Fibroblast of skin of scalp (primary cell): Measurements from ENCODE around the gene DEGS2. TPM values are rescaled to one million over a fixed set of nuclear protein-coding genes. Genes with fewer than 3 reads are reported as not detected.
"Not testable (repeated sequence)": the region's sequence is repeated elsewhere in the genome, so short reads cannot be mapped to it uniquely, and the experiment has no call there.

ENCODE experiments used
- DNase-seq: peaks from one replicate; pipeline ENCODE4 v3.0.0-alpha.2; 2013
- polyA plus RNA-seq, 2 experiments: library from polyadenylated mRNA; unstranded; fragments of 120-200 nt; gene quantifications; one replicate each; pipeline ENCODE4 v1.2.1, GENCODE V29; 2013; ENCODE audit not compliant: insufficient read length in 2 of 2

The DEGS2 gene
- polyA plus RNA-seq (2013, experiment 1 of 2; ENCODE audit: insufficient read length), result not detected
- polyA plus RNA-seq (2013, experiment 2 of 2; ENCODE audit: insufficient read length), result not detected

DNA sequence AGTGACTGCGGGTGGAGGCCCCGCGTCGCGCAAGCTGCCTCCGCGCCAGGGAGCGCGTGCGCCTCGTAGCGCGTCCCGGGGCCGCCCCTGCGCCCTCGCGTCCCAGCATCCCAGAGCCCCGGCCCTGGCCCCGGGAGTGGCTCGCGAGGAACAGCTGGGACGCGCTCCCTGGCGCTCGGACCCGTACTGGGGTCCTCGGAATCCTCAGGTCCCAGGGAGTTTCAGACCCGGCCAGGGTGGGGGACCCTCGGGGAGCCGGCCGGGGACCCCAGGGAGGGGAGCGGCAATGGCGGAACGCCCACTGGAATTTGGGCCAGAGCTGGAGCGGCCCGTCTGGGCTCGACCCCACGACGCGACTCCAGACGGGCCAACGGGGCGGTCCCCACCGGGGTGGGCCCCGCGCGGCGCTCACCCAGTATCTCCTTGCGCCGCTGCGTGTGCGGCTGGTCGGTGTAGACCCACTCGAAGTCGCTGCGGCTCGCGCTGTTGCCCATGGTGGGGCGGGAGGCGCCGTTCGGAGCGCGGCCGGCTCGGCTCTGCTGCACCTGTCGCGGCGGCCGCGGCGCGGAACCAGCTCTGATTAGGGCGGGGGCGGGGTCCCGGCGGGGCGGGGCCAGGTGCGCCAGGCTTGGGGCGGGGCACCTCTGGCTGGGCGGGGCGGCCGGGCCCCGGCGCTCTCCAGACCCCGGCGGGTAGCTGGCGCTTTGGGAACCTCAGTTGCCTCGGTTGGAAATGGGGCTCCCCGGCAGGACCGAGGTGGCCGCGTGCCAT, at the start of gene DEGS2:
Gene DEGS2, minus strand, starts transcription at position 552 of the 771 bp plus-strand sequence. Its CDS starts 58 bp downstream, at position 494.
- DNase-seq, result no peak

DNA sequence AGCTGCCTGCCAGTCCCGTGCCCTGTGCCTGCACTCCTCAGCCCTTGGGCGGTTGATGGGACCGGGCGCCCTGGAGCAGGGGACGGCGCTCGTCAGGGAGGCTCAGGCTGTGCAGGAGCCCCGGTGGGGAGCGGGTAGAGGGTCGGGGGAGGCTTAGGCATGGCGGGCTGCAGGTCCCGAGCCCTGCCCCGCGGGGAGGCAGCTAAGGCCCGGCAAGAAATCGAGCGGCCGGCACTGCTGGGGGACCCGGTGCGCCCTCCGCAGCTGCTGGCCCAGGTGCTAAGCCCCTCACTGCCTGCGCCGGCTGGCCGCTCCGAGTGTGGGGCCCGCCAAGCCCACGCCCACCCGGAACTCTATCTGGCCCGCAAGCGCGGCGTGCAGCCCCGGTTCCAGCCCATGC, 48.7 kb upstream of the DEGS2 start:
- not testable (repeated sequence) for DNase-seq

DNA sequence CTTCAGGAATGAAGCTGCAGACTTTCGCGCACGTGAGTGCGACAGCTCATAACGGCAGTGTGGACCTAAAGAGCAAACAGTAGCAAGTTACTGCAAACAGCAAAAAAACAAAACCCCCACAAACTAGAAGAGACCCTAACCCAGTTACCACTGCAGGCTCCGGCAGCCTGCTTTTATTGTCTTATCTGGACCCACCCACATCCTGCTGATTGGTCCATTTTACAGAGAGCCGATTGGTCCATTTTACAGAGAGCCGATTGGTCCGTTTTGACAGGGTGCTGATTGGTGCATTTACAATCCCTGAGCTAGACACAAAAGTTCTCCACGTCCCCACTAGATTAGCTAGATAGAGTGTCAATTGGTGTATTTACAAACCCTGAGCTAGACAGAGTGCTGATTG, 48.1 kb upstream of the DEGS2 start:
- DNase-seq, result not testable (repeated sequence)

DNA sequence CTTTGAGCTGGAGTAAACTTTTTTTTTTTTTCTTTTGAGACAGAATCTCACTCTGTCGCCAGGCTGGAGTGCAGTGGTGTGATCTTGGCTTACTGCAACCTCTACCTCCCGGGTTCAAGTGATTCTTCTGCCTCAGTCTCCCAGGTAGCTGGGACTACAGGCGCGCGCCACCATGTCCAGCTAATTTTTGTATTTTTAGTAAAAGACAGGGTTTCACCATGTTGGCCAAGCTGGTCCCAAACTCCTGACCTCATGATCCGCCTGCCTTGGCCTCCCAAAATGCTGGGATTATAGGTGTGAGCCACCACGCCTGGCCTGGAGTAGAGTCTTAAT, 45.4 kb upstream of the DEGS2 start:
- DNase-seq, result not testable (repeated sequence)

DNA sequence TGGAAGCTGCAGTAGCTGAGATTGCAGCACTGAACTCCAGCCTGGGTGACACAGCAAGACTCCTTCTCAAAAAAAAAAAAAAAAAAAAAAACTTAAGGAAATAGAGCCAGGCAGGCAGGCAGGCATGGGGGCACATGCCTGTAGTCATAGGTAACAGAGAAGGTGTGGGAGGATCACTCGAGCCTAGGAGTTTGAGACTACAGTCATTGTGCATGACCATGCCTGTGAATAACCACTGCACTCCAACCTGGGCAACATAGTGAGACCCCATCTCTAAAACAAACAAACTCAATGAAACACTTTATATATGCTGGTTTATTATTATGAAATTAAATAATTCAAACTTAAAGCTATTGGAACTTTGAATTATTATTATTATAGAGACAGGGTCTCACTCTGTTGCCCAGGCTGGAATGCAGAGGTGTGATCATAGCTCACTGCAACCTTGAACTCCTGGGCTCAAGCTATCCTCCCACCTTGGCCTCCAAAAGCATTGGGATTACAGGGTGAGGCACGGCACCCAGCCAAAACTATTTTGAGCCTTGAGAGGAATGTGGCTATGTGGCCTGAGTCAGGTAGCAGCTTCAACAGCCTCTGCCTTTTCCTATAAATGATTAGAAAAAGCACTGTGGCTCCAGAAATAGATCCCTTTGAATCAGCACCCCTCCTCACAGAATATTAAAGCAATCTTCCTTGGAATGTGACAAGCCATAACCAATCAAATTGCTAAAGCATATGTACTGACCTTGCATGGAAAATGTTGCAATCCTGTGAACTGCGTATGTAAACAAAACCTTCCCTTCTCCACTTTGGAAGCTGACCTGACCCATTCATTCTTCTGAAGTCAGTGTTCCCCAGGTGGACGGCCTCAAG, 44.8 kb upstream of the DEGS2 start:
- no peak for DNase-seq

DNA sequence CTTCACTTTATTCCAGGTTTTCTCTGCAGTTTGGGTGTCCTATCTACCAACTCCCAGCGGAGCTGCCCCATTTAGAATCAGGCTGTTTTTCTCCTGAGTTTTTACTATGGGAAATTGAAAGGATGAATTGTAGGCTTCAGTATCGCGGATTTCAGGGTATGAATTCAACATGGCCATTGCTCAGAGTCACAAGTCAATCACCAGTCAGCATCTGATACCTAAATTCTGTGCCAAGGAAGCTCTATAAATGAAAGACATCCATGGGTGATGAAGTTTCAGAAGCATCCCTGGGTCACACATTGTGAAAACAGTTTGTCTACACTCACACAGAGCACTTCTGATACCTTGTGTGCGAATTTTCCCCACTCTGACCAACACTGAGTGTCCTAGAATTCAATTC, 43.7 kb upstream of the DEGS2 start:
- no peak for DNase-seq

GRCh38 chr14:100202712-100203111, 43.3 kb upstream of the DEGS2 start:
- DNase-seq, result no peak

DNA sequence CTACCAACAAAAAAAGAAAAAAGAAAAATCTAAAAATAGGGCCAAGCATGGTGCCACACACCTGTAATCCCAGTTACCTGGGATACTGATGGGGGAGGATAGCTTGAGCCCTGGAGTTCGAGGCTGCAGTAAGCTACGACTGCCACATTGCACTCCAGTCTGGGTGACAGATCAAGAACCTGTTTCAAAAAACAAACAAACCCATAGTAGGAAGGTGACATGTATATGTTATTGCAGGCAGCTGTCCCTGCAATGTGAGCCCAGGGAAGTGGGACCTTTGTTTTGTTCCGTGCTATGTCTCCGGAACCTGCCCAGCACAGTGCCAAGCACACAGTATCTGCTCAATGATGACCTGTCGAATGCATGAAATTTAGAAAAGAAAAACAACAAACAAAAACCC, 42.3 kb upstream of the DEGS2 start:
- no peak for DNase-seq

GRCh38 chr14:100200311-100200710, 40.9 kb upstream of the DEGS2 start:
- DNase-seq, result no peak

DNA sequence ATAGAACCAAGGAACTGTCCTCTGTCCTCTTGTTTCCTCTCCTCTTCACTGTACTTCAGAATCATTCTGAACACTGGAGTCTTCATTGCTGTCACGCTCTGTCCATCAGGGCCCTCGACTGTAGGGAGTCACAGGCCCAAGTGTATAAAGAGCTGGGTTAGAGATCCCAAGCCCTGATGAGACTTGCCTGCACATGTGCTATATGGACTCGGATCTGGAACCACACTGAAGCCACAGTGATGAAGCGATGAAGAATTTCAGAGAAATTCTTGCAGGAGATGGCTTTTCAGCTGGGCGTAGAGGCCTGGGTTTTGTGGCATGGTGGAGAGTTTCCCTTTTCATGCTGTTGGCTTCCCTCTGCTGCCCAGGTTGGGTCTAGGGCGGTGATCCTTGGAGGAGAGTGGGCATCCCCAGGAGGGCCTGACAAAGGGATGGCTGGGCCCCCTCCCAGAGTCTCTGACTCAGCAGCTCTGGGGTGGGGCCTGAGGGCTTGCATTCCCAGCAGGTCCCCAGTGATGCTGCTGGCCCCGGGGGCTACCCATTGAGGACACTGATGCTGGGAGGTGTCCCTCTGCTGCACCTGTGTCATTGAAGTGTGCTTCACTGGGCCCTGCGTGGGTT, 39.9 kb upstream of the DEGS2 start:
- DNase-seq, result no peak

GRCh38 chr14:100193417-100194357, 34.2 kb upstream of the DEGS2 start:
- DNase-seq, result no peak

DNA sequence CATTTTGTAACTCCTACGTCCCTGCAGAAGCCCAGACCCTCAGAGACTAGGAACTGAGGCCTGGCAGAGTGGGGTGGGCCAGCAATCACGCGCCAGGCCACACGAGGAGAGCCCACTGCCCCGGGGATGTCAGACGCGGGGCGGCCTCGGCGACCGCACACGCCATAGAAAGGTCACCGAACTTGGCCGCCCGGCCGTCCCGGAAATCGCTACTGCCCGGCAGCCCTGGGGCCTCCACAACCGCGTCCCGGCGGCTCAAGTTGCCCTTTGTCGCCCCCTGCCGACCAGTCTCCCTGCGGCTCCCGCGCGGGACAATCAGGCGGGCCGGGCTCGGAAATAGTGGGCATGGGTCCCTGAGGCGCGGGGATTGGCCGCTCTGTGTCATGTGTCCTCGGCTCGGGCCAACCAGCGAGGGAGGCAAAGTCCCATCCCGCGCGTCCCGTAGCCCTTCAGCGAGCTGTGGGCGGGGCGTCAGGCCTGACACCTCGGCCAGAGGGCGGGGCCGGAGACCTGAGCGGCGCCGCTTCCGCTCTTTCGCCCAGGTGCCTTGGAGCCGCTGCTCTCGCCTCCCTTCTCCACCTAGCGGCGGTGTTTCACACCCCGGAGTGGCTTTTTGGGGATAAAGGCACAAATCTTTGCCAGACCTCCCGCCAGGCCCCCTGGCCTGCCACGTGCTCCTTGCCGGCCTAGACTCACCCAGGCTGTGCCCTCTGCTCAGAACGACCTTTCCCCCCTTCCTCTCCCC, 33.4 kb upstream of the DEGS2 start:
- DNase-seq, result peak; percentile 98

DNA sequence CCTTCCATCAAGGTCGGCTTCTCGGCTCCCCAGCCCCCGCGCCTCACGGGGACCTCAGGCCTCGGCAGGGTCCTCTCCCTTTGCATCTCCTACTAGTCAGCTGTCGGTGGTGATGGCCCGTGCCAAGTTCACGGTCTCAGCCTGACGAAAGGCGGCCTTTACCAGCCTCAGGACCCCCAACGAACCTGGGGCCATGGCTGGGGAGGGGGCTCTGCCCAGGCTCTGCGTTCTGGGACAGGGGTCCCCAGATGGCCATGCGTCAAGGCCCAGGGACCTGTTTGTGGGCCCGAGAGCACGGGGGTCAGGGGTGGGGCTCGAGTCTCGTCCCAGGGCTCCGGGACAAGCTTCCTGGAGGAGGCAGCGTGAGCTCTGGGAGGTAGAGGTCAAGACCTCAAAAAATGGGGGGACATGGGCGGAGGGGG, 32.8 kb upstream of the DEGS2 start:
- no peak for DNase-seq

- DNase-seq, result no peak
Measured at GRCh38 chr14:100191584-100192249, 32.3 kb upstream of the DEGS2 start.

DNA sequence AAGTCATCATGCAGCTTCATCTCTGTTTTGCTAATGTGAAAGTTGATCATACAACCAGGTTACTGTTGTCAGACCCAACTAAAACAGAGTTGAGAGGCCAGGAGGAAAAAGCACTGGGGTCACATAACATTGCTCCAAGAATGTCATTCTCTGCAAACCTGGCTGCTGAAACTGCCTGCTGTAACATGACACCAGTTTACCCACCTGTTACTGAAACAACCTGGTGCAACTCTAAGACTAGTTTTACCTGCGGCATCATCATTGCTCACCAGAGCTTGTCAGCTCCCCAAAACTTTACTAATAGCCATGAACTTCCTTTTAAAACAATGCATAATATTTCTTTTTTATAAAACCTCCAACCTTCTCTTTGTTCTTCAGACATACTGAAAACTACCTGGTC, 30.7 kb upstream of the DEGS2 start:
- no peak for DNase-seq

DNA sequence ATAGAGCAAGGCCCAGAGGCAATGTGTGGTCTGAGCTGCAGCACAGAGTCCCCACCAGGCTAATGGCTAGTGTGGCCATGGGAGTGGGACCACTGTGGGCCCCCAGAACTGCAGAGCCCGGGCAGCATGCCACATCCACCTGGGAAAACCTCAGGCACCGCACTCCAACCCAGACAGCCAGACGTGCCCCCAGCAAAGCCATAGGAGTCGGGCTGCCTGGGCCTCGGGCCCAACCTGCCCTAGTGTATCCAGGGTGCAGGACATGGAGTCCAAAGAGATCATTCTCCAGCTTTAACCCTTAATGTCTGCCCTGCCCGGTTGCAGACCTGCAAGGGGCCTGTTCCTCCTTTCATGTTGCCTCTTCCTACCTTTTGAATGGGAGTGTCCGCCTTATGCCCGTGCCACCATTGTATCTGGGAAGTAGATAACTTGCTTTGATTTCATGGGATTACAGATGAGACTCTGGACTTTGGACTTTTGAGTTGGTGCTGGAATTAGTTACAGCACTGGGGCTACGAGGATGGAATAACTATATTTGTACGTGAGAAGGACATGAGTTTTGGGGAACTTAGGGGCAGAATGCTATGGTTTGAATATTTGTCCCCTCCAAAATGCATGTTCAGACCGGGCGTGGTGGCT, 29.1 kb upstream of the DEGS2 start:
- no peak for DNase-seq

GRCh38 chr14:100187247-100187833, 27.9 kb upstream of the DEGS2 start:
- DNase-seq, result no peak

GRCh38 chr14:100181876-100182551, 22.6 kb upstream of the DEGS2 start:
- DNase-seq, result peak; percentile 57

GRCh38 chr14:100180671-100181070, 21.2 kb upstream of the DEGS2 start:
- DNase-seq, result not testable (repeated sequence)
